BE2C (cell line): ENCODE measurements around the gene RAB11FIP4.

Experiments
- DNase-seq: peaks from one replicate; pipeline ENCODE4 v3.0.0-alpha.2; 2020
- H3K27me3 ChIP-seq: fragments of 250-450 bp; sonication (Bioruptor Pico); 2 replicates; pipeline ENCODE4 v1.5.1; 2020; ENCODE audit warnings: mild to moderate bottlenecking
- H3K36me3 ChIP-seq: fragments of 250-450 bp; sonication (Bioruptor Pico); 2 replicates; pipeline ENCODE4 v1.5.1; 2020; ENCODE audit warnings: mild to moderate bottlenecking
- H3K4me1 ChIP-seq: fragments of 250-450 bp; sonication (Bioruptor Pico); 2 replicates; pipeline ENCODE4 v1.5.1; 2020
- H3K4me3 ChIP-seq: 2 replicates; pipeline ENCODE4 v1.5.1; 2011; ENCODE audit warnings: low read depth, low read length
- H3K9me3 ChIP-seq: fragments of 250-450 bp; sonication (Bioruptor Pico); 2 replicates; pipeline ENCODE4 v1.5.1; 2020
- TF ChIP-seq, protein P1 (sequence below): IDR thresholded peaks from 2 replicates; pipeline ENCODE4 v1.5.1; 2012; ENCODE audit warnings: mild to moderate bottlenecking, low read depth, low read length

The RAB11FIP4 gene

DNA sequence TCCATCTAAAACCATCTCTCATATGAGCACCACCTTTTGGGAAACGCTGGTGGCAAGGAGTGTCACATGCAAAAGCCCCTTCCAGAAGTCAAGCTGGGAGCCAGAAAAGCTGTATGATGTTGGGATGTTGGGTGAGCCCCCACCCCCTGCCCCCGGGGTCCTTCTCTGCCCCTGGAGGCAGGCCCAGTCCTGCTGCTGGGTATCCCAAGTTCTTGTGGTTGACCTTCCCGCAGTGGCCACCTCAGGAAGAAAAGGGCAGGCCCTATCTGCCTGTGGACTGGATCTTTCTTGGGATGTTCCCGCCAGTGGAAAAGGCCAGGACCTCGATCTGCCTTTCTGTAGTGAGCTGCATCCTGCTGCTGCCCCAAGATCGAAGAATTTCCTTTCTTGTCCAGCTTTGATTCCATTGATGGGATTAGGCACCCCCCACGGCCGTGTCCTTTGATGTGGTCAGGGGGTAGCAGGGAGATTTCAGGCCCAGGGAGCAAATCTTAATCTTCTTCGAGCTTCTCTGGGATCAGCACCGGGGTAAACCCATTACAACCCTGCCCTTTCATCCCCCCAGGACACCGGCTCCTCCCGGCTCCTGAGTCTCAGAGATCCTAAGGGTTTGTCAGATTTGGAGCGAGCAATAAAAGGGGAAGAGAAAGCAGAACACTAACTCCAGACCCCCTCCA is 165.6 kb downstream of the RAB11FIP4 start:
- Histone ChIP-seq H3K27me3 (no peaks in the 10 kb centered on the region), H3K4me3 (no peak overlapping the region), H3K9me3 (no peaks in the 10 kb centered on the region), H3K4me1 (no peaks in the 10 kb centered on the region), H3K36me3 (no peaks in the 10 kb centered on the region)
- TF ChIP-seq, protein P1, sequence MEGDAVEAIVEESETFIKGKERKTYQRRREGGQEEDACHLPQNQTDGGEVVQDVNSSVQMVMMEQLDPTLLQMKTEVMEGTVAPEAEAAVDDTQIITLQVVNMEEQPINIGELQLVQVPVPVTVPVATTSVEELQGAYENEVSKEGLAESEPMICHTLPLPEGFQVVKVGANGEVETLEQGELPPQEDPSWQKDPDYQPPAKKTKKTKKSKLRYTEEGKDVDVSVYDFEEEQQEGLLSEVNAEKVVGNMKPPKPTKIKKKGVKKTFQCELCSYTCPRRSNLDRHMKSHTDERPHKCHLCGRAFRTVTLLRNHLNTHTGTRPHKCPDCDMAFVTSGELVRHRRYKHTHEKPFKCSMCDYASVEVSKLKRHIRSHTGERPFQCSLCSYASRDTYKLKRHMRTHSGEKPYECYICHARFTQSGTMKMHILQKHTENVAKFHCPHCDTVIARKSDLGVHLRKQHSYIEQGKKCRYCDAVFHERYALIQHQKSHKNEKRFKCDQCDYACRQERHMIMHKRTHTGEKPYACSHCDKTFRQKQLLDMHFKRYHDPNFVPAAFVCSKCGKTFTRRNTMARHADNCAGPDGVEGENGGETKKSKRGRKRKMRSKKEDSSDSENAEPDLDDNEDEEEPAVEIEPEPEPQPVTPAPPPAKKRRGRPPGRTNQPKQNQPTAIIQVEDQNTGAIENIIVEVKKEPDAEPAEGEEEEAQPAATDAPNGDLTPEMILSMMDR, result no peak
- DNase-seq, result no peak

DNA sequence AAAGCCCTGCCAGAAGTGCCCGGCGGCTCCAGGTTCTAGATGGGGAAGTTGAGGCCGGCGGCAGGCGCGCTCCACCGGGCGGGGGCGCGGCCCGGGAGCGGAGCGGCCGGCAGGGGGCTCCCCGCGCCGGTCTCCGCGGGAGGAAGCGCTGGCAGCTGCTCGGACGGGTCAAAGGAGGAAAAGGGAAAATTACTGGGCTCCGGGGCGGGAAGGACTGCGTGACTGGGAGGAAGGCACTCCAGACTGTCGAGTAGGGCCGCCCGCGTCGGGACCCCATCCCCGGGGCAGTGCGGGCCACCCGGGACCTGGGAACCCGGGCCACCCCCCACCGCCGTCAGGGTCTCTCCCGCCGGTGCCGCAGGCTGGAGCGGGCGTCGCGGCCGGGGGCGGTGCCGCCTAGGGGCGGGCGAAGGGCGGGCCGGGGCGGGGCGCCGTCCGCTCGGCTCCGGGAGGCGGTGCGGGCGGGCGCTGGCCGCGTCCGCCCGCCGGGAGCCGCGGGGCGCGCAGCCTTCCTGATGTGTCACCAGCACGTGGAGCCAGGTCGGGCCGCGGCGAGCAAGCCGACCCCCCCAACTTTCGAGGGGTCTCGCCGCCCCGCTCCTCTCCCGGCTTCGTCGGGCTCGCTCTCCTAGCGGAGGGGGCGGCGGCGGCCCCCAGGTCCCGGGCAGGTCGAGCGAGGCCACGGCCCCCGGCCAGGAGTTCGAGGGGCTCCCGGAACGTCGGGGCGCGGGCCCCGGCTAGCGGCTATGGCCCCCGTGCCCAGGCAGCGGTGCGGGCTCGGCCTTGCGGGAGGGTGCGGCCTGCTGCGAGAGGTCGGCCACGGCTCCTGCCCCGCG is 167.5 kb downstream of the RAB11FIP4 start:
- Histone ChIP-seq H3K36me3 (no peaks in the 10 kb centered on the region), H3K4me1 (no peaks in the 10 kb centered on the region), H3K9me3 (no peaks in the 10 kb centered on the region), H3K27me3 (no peaks in the 10 kb centered on the region), H3K4me3 (peak overlapping the region; percentile 43)
- TF ChIP-seq, protein P1, result peak; percentile 29; the same call in 1 of the 2 replicates
- peak; percentile 73 for DNase-seq

DNA sequence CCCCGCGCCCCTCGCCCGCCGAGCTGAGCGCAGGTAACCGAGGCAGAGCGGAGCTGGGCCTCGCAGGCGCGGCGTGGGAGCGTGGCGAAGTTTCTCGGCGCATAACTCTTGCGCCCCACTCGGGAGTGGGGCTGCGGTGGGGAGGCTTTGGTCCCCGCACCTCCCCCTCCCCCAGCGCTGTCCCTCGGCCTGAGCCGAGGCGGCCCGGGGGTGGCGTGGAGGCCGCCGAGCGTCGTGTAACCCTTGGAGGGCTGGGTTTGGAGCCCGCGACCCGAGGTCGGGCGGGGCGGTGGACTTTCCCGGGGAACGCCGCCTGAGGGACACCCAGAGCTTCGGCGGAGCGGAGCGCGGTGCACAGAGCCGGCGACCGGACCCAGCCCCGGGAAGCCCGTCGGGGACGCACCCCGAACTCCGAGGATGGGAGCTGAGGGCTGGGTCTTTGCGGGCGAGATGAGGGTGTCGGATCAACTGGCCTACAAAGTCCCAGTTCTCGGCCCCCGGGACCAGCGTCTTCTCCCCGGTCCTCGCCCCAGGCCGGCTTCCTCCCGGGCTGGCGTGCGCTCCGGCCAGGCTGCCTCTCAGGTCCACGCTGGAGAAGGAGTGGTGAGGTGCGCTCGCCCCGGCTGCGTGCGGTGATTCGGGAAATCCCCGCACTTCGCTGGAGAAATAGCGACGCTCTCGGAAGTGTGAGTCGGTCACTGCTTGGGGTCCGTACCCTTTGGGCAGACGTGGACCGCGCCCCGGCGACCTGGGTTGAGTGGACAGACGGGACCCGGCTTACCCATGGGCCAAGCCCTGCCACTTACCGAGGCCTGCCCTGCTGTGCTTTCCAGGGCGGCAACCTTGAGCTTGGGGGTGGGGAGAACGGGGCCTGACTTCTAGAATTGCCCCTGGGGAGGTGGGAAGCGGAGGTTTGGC is 168.4 kb downstream of the RAB11FIP4 start:
- H3K36me3 ChIP-seq, result no peaks in the 10 kb centered on the region
- no peaks in the 10 kb centered on the region for H3K4me1 ChIP-seq
- no peaks in the 10 kb centered on the region for H3K27me3 ChIP-seq
- TF ChIP-seq, protein P1, result no peak
- DNase-seq, result no peak
- H3K9me3 ChIP-seq, result no peaks in the 10 kb centered on the region
- no peak overlapping the region for H3K4me3 ChIP-seq

DNA sequence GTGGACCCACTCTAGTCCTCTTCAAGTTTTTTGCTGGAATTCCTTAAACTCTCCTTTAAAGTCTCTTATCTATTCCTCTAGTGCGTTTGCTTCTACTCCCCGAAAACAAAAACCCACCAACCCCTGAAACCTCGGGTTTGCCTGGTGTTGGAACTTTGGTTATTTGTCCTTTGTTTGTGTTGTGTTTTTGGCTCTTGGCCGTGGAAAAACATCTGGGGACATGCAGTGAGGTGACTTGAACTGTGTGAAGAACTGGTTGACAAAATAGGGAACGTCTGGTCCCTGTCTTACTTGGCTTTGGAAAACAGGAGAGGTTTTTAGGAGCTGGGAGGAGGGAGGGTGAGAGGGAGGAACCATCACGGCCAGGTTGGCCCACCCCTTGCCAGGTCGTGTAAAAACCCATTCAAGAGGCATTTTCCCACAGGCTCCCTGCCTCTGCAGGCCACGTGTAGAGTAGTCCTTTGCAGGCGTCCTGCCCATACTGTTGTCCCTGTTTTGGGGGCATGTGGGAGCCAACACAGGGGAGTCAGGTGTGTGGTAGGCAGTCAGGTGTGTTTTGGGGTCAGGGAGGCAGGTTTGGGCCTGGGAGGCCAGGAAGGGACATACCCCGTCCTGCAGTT is 169.3 kb downstream of the RAB11FIP4 start:
- no peak for DNase-seq
- Histone ChIP-seq H3K4me3 (no peak overlapping the region), H3K4me1 (no peaks in the 10 kb centered on the region), H3K27me3 (no peaks in the 10 kb centered on the region), H3K36me3 (no peaks in the 10 kb centered on the region), H3K9me3 (no peaks in the 10 kb centered on the region)
- TF ChIP-seq, protein P1, result no peak

DNA sequence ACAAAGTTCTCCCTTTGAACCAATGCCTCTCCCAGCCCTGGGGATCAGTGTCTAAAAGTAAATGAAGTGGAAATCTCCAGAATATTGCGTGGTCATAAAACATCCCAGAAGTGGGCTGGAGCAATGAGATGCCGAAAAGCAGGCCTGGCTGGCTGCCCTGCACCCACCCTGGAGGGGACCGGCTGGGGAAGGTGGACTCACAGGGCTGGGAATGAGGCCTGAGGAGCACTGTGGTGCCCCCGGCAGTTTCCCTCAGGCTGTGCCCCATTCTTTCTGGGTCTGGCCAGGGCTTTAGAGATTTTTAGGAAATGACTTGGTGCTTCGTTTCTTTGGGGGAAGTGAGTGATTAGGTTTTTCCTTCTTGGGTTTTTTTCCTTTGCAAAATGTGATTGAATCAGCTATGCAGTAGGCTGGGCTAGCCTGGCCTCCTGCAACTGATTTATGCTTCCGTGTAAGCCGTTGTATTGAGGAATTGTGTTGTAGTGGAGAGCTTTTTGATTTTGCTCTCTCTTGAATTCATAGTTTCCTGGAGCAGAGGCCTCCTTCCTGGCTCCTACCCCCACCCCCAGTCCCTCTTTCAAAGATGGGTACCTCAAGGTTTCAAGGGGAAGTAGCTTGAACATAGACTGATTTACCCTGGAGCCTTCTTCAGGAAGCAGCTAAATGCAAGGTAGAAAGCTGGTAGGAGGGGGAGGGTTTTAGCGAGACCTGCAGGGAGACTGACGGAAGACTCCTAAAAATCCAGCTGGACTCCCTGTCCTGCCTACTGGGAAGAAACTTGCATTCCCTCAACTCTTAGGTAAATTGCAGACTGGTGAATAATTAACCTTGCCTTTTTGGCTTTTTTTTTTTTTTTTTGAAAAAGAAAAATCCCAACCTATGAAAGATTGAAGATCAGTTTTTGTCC is 170.2 kb downstream of the RAB11FIP4 start:
- H3K36me3 ChIP-seq, result no peaks in the 10 kb centered on the region
- no peaks in the 10 kb centered on the region for H3K27me3 ChIP-seq
- H3K4me1 ChIP-seq, result no peaks in the 10 kb centered on the region
- no peak overlapping the region for H3K4me3 ChIP-seq
- DNase-seq, result no peak
- no peaks in the 10 kb centered on the region for H3K9me3 ChIP-seq
- TF ChIP-seq, protein P1, result no peak
